ENCODE measurements around the gene LIPE.
"Not testable (repeated sequence)": the region's sequence is repeated elsewhere in the genome, so short reads cannot be mapped to it uniquely, and the experiment has no call there.

LIPE gene

DNA sequence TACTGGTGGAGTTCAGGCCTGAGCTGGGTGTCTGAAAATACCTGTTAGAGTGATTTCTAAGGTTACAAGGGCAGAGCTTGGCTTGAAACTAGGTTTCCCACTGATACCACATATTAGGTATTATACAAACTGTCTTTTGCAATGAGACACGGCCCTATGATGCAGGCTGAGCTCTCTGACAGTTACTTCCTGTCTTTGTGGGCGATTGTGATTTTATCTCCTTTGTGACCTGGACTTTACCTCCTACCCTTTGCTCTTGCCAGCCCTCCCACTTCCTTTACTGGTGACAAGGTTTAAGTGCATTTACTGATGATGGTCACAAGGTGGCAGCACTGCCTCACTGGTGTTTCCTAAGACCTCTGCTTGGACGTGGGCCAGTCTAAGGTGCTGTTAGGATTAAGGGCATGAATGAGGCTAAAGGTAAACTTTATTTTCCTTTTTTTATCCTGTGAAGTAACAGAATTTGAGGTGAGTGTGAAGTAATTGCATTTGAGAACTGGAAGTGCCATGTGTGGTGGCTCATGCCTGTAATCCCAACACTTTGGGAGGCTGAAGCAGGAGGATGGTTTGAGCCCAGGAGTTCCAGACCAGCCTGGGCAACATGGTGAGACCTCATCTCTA, 23.2 kb upstream of the LIPE start:
- Histone ChIP-seq H3K79me2 (ENCODE audit: insufficient read depth, low read length) (no peaks in the 10 kb centered on the region), H4K20me1 (ENCODE audit: insufficient read depth, low read length, poor library complexity, severe bottlenecking) (no peaks in the 10 kb centered on the region), H3K9me2 (replicated peaks; ENCODE audit: low read depth, low read length) (no peaks in the 10 kb centered on the region), H3K36me3 (ENCODE audit: insufficient read depth, low read length) (no peaks in the 10 kb centered on the region), H3K9ac (ENCODE audit: low read depth, low read length, poor library complexity, severe bottlenecking) (no peak overlapping the region), H3K27me3 (ENCODE audit: insufficient read depth, low read length, poor library complexity, severe bottlenecking) (no peaks in the 10 kb centered on the region), H3K4me3 (ENCODE audit: low read length, poor library complexity, severe bottlenecking) (peak overlapping the region; percentile 0), H3K4me1 (ENCODE audit: insufficient read depth, low read length, poor library complexity, severe bottlenecking) (peaks cover 31% of the 10 kb centered on the region), H3K9me3 (ENCODE audit: insufficient read depth, low read depth, low read length) (no peaks in the 10 kb centered on the region), H2AFZ (ENCODE audit: low read length) (no peak overlapping the region), H3K4me2 (ENCODE audit: low read depth, low read length, poor library complexity, severe bottlenecking) (peak overlapping the region; percentile 43), H3F3A (ENCODE audit: low read depth) (no peaks in the 10 kb centered on the region)
- TF ChIP-seq, protein P1, sequence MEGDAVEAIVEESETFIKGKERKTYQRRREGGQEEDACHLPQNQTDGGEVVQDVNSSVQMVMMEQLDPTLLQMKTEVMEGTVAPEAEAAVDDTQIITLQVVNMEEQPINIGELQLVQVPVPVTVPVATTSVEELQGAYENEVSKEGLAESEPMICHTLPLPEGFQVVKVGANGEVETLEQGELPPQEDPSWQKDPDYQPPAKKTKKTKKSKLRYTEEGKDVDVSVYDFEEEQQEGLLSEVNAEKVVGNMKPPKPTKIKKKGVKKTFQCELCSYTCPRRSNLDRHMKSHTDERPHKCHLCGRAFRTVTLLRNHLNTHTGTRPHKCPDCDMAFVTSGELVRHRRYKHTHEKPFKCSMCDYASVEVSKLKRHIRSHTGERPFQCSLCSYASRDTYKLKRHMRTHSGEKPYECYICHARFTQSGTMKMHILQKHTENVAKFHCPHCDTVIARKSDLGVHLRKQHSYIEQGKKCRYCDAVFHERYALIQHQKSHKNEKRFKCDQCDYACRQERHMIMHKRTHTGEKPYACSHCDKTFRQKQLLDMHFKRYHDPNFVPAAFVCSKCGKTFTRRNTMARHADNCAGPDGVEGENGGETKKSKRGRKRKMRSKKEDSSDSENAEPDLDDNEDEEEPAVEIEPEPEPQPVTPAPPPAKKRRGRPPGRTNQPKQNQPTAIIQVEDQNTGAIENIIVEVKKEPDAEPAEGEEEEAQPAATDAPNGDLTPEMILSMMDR (conservative IDR thresholded peaks at IDR 0.05; ENCODE audit: low read length), result peak; percentile 90
- TF ChIP-seq EZH2phosphoT487 (IDR thresholded peaks at IDR 0.05; ENCODE audit: borderline replicate concordance), result no peak

DNA sequence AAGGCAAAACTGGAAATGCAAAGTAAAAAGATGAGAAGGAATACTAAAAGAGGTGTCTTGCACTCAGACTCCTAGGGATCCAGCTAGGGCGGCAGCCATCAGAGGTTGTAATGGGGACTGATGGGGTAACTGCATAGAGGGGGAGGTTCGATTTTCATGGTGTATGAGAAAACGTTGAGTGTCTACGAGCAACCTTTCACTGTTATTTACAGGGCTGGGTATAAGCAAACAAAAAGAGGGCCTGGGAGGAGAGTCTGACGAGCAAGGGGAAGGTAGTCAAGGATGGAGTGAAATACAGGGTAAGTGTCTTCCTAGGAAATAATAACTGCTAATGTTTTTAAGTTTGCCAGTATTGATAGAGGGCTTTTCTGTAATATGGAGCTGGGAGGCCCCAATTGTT, 21.1 kb upstream of the LIPE start:
- not testable (repeated sequence) for H4K20me1 ChIP-seq (ENCODE audit: insufficient read depth, low read length, poor library complexity, severe bottlenecking); H3K4me2 ChIP-seq (ENCODE audit: low read depth, low read length, poor library complexity, severe bottlenecking); H3K27me3 ChIP-seq (ENCODE audit: insufficient read depth, low read length, poor library complexity, severe bottlenecking); H3F3A ChIP-seq (ENCODE audit: low read depth); H3K9me2 ChIP-seq (replicated peaks; ENCODE audit: low read depth, low read length); H3K9ac ChIP-seq (ENCODE audit: low read depth, low read length, poor library complexity, severe bottlenecking); H3K4me3 ChIP-seq (ENCODE audit: low read length, poor library complexity, severe bottlenecking); H2AFZ ChIP-seq (ENCODE audit: low read length); H3K79me2 ChIP-seq (ENCODE audit: insufficient read depth, low read length); H3K36me3 ChIP-seq (ENCODE audit: insufficient read depth, low read length); H3K9me3 ChIP-seq (ENCODE audit: insufficient read depth, low read depth, low read length)
- H3K4me1 ChIP-seq (ENCODE audit: insufficient read depth, low read length, poor library complexity, severe bottlenecking), result peaks cover 30% of the 10 kb centered on the region

DNA sequence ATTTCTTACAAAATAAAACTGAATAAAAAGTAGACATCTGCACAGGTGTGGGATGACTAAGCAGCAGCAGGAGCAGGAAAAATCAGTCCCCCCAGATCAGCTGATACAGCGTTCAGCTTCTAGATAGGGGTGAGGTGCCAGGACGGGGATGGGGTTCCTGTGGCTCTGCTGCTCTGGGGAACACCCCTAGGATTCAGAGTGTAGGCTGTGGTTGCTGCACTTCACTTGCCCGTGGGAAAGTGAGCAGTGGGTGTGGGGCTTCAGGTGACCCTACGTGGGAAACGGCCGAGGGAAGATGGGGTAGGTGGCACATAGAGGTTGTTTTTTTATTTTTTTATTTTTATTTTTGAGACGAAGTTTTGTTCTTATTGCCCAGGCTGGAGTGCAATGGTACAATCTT, 18.8 kb upstream of the LIPE start:
- Histone ChIP-seq H3F3A (ENCODE audit: low read depth) (no peaks in the 10 kb centered on the region), H3K9me2 (replicated peaks; ENCODE audit: low read depth, low read length) (no peaks in the 10 kb centered on the region), H3K9me3 (ENCODE audit: insufficient read depth, low read depth, low read length) (no peaks in the 10 kb centered on the region), H3K79me2 (ENCODE audit: insufficient read depth, low read length) (no peaks in the 10 kb centered on the region), H3K4me1 (ENCODE audit: insufficient read depth, low read length, poor library complexity, severe bottlenecking) (peaks cover 25% of the 10 kb centered on the region), H3K9ac (ENCODE audit: low read depth, low read length, poor library complexity, severe bottlenecking) (no peak overlapping the region), H3K36me3 (ENCODE audit: insufficient read depth, low read length) (no peaks in the 10 kb centered on the region), H4K20me1 (ENCODE audit: insufficient read depth, low read length, poor library complexity, severe bottlenecking) (no peaks in the 10 kb centered on the region), H3K4me3 (ENCODE audit: low read length, poor library complexity, severe bottlenecking) (no peak overlapping the region), H2AFZ (ENCODE audit: low read length) (no peak overlapping the region), H3K27me3 (ENCODE audit: insufficient read depth, low read length, poor library complexity, severe bottlenecking) (no peaks in the 10 kb centered on the region), H3K4me2 (ENCODE audit: low read depth, low read length, poor library complexity, severe bottlenecking) (no peak overlapping the region)
- no peak for TF ChIP-seq EZH2phosphoT487 (IDR thresholded peaks at IDR 0.05; ENCODE audit: borderline replicate concordance)
- TF ChIP-seq, protein P1 (conservative IDR thresholded peaks at IDR 0.05; ENCODE audit: low read length), result no peak

DNA sequence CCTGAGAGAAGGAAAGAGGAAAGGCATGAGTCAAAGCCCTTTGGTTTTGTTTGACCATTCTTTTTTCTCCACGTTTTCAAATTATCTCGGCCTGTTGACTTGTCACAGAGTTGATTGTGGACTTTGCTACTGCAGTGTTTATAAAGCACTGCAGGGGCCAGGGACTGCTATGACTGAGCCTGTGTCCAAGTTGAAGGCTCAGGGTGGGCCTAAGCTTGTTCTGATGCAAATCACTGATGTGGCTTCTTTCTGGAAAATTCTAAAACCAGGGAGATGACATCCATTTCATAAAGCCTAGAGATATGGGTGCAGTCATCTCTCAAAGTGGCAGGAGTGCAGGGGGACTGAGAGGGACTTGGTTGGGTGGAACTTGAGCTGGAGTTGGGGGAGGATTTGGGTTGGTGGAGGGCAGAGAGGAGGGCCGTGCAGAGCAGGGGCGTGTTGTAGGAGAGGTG, 16.8 kb upstream of the LIPE start:
- no peak overlapping the region for H3K4me2 ChIP-seq (ENCODE audit: low read depth, low read length, poor library complexity, severe bottlenecking)
- TF ChIP-seq, protein P1 (conservative IDR thresholded peaks at IDR 0.05; ENCODE audit: low read length), result no peak
- TF ChIP-seq EZH2phosphoT487 (IDR thresholded peaks at IDR 0.05; ENCODE audit: borderline replicate concordance), result no peak
- H3K79me2 ChIP-seq (ENCODE audit: insufficient read depth, low read length), result no peaks in the 10 kb centered on the region
- no peak overlapping the region for H3K9ac ChIP-seq (ENCODE audit: low read depth, low read length, poor library complexity, severe bottlenecking)
- H3F3A ChIP-seq (ENCODE audit: low read depth), result no peaks in the 10 kb centered on the region
- H3K9me3 ChIP-seq (ENCODE audit: insufficient read depth, low read depth, low read length), result no peaks in the 10 kb centered on the region
- no peaks in the 10 kb centered on the region for H3K27me3 ChIP-seq (ENCODE audit: insufficient read depth, low read length, poor library complexity, severe bottlenecking)
- H3K36me3 ChIP-seq (ENCODE audit: insufficient read depth, low read length), result no peaks in the 10 kb centered on the region
- no peaks in the 10 kb centered on the region for H3K9me2 ChIP-seq (replicated peaks; ENCODE audit: low read depth, low read length)
- H4K20me1 ChIP-seq (ENCODE audit: insufficient read depth, low read length, poor library complexity, severe bottlenecking), result no peaks in the 10 kb centered on the region
- H3K4me1 ChIP-seq (ENCODE audit: insufficient read depth, low read length, poor library complexity, severe bottlenecking), result peaks cover 22% of the 10 kb centered on the region
- H2AFZ ChIP-seq (ENCODE audit: low read length), result no peak overlapping the region
- no peak overlapping the region for H3K4me3 ChIP-seq (ENCODE audit: low read length, poor library complexity, severe bottlenecking)
